OCI-LY7 (cell line): ENCODE measurements around the gene MT3. TPM values are rescaled to one million over a fixed set of nuclear protein-coding genes. Genes with fewer than 3 reads are reported as not detected.

Experiments
- BruUV-seq: library from RNA; stranded (reverse); fragments of 400-500 nt; replicated peaks from 2 replicates; lab custom pipeline; 2021; lab: Mats Ljungman, UMichigan
- CTCF ChIA-PET: fragments of 300-600 bp; sonication (Branson Sonifier 250); formaldehyde crosslinking; loops from one replicate; lab custom pipeline; 2022; ENCODE audit warnings: antibody characterized with exemption; ENCODE audit not compliant: unreplicated experiment; lab: Charles Lee
- POLR2A ChIA-PET: fragments of 300-600 bp; sonication (Branson Sonifier 250); formaldehyde crosslinking; loops from one replicate; lab custom pipeline; 2022; ENCODE audit warnings: antibody characterized with exemption; lab: Charles Lee
- DNase-seq: peaks from one replicate; pipeline ENCODE4 v3.0.0-alpha.2; 2015; ENCODE audit warnings: low spot score
- H2AFZ ChIP-seq: fragments of 200-600 bp; sonication (generic), shearing (Covaris generic); 2 replicates; pipeline ENCODE4 v1.6.1; 2014; ENCODE audit warnings: mild to moderate bottlenecking, antibody characterized with exemption, low read length, moderate library complexity
- H3K27ac ChIP-seq: fragments of 200-600 bp; sonication (generic); 2 replicates; pipeline ENCODE4 v1.5.1; 2014; ENCODE audit warnings: mixed run types, low read depth, mild to moderate bottlenecking, moderate library complexity, low read length, inconsistent platforms; ENCODE audit not compliant: poor library complexity, severe bottlenecking
- H3K36me3 ChIP-seq: fragments of 200-600 bp; sonication (generic); 2 replicates; pipeline ENCODE4 v1.6.1; 2014; ENCODE audit warnings: mild to moderate bottlenecking, antibody characterized with exemption, low read length, moderate library complexity, mixed read lengths; ENCODE audit not compliant: insufficient read depth
- H3K4me1 ChIP-seq: fragments of 200-600 bp; sonication (generic); 2 replicates; pipeline ENCODE4 v1.5.1; 2014; ENCODE audit warnings: mild to moderate bottlenecking, low read length; ENCODE audit not compliant: insufficient read depth, poor library complexity, severe bottlenecking
- H3K4me2 ChIP-seq: fragments of 200-600 bp; sonication (generic); 2 replicates; pipeline ENCODE4 v1.6.1; 2014; ENCODE audit warnings: mild to moderate bottlenecking, low read length
- H3K4me3 ChIP-seq: fragments of 200-600 bp; sonication (generic); 2 replicates; pipeline ENCODE4 v1.5.1; 2014; ENCODE audit warnings: mild to moderate bottlenecking, low read depth, low read length; ENCODE audit not compliant: poor library complexity, severe bottlenecking
- H3K79me2 ChIP-seq: fragments of 200-600 bp; sonication (generic); 2 replicates; pipeline ENCODE4 v1.6.1; 2016; ENCODE audit warnings: low read depth, mild to moderate bottlenecking, low read length, moderate library complexity, mixed read lengths; ENCODE audit not compliant: insufficient read depth
- H3K9me2 ChIP-seq: fragments of 200-600 bp; sonication (generic); 2 replicates; pipeline ENCODE4 v1.6.1; 2016; ENCODE audit warnings: mild to moderate bottlenecking, low read length, mixed read lengths; ENCODE audit not compliant: insufficient read depth
- H3K9me3 ChIP-seq: fragments of 200-600 bp; sonication (generic); 2 replicates; pipeline ENCODE4 v1.6.1; 2014; ENCODE audit warnings: mild to moderate bottlenecking, mixed run types, low read length, mixed read lengths
- H4K20me1 ChIP-seq: fragments of 200-600 bp; sonication (generic); 2 replicates; pipeline ENCODE4 v1.6.1; 2014; ENCODE audit warnings: mild to moderate bottlenecking, antibody characterized with exemption, low read length, moderate library complexity, mixed read lengths; ENCODE audit not compliant: insufficient read depth
- CTCF ChIP-seq: fragments of 200-600 bp; sonication (generic); conservative IDR thresholded peaks from 2 replicates; pipeline ENCODE4 v1.5.1; 2014; ENCODE audit warnings: mild to moderate bottlenecking, antibody characterized with exemption, low read length, moderate library complexity, mixed read lengths
- EZH2phosphoT487 ChIP-seq: fragments of 200-600 bp; sonication (generic); IDR thresholded peaks from 2 replicates; pipeline ENCODE4 v1.6.1; 2018; ENCODE audit warnings: low read depth, borderline replicate concordance, mild to moderate bottlenecking, mixed run types, antibody characterized with exemption, low read length, moderate library complexity, mixed read lengths
- intact Hi-C: fragments of 100-400 bp; cut with micrococcal nuclease; formaldehyde crosslinking; loops from one replicate; pipeline ENCODE4 v1.10.0; 2022; ENCODE audit not compliant: unreplicated experiment
- total RNA-seq, 2 experiments: library from RNA; depleted of rRNA in 1 of 2; stranded (reverse); fragments of >200 nt in 1 of 2; shearing (Covaris generic) in 1 of 2; gene quantifications; 2 replicates each; pipeline ENCODE4 v1.2.3, GENCODE V29; 2014 to 2022

Gene MT3
- total RNA-seq, 2 experiments from 2014 or later = not detected

- intact Hi-C loops = no loop called here
- Histone ChIP-seq H3K9me3 (no peaks in the 10 kb centered on the region), H3K4me3 (no peak overlapping the region), H3K4me2 (no peak overlapping the region), H4K20me1 (no peaks in the 10 kb centered on the region), H3K36me3 (no peaks in the 10 kb centered on the region), H3K9me2 (no peaks in the 10 kb centered on the region), H3K4me1 (peaks cover 22% of the 10 kb centered on the region), H3K79me2 (no peaks in the 10 kb centered on the region), H2AFZ (no peak overlapping the region), H3K27ac (no peak overlapping the region)
- no peak for TF ChIP-seq EZH2phosphoT487
- TF ChIP-seq CTCF = no peak
- CTCF ChIA-PET = no interaction called here
- DNase-seq = no peak
- POLR2A ChIA-PET = interaction anchor here (0.6 kb wide), 1 partner anchor 1359 kb away, joined by 4 read pairs; no protein-coding TSS in a partner anchor
- no TSS peak for BruUV-seq
Observed at GRCh38 chr16:56614549-56614991, 25.2 kb downstream of the MT3 start.

- H3K9me3 ChIP-seq = no peaks in the 10 kb centered on the region
- BruUV-seq = no TSS peak
- ChIA-PET CTCF (no interaction called here), POLR2A (no interaction called here)
- H3K79me2 ChIP-seq = no peaks in the 10 kb centered on the region
- no peak overlapping the region for H3K27ac ChIP-seq
- no peaks in the 10 kb centered on the region for H3K36me3 ChIP-seq
- H3K9me2 ChIP-seq = no peaks in the 10 kb centered on the region
- no peak for DNase-seq
- H3K4me3 ChIP-seq = no peak overlapping the region
- no peak overlapping the region for H2AFZ ChIP-seq
- no peaks in the 10 kb centered on the region for H4K20me1 ChIP-seq
- H3K4me1 ChIP-seq = peaks cover 14% of the 10 kb centered on the region
- intact Hi-C loops = no loop called here
- TF ChIP-seq EZH2phosphoT487 (no peak), CTCF (no peak)
- no peak overlapping the region for H3K4me2 ChIP-seq
Observed at GRCh38 chr16:56615353-56615752, 26.0 kb downstream of the MT3 start.

GRCh38 chr16:56616608-56617211, 27.4 kb downstream of the MT3 start:
- DNase-seq = no peak
- ChIA-PET CTCF (no interaction called here), POLR2A (no interaction called here)
- intact Hi-C loops = no loop called here
- H3K9me3 ChIP-seq = no peaks in the 10 kb centered on the region
- H3K4me1 ChIP-seq = peaks cover under 1% of the 10 kb centered on the region
- BruUV-seq = no TSS peak
- H3K4me3 ChIP-seq = no peak overlapping the region
- no peak overlapping the region for H3K4me2 ChIP-seq
- H4K20me1 ChIP-seq = no peaks in the 10 kb centered on the region
- H3K9me2 ChIP-seq = no peaks in the 10 kb centered on the region
- H3K79me2 ChIP-seq = no peaks in the 10 kb centered on the region
- no peak overlapping the region for H3K27ac ChIP-seq
- no peak overlapping the region for H2AFZ ChIP-seq
- no peaks in the 10 kb centered on the region for H3K36me3 ChIP-seq
- TF ChIP-seq EZH2phosphoT487 (no peak), CTCF (no peak)
